Mononuclear cell (primary cell): ENCODE data around the gene TNNI3K. TPM values are rescaled to one million over a fixed set of nuclear protein-coding genes. Genes with fewer than 3 reads are reported as not detected.

Experiments used
- H3K27me3 ChIP-seq: 2 replicates; pipeline ENCODE4 v1.6.0; 2011; ENCODE audit warnings: low read length, control low read depth; ENCODE audit not compliant: insufficient read depth
- H3K4me1 ChIP-seq: 2 replicates; pipeline ENCODE4 v1.5.1; 2011; ENCODE audit warnings: mild to moderate bottlenecking, low read length, control low read depth; ENCODE audit not compliant: insufficient read depth
- H3K4me3 ChIP-seq: 2 replicates; pipeline ENCODE4 v1.5.1; 2011; ENCODE audit warnings: mild to moderate bottlenecking, low read length, moderate library complexity
- H3K9me3 ChIP-seq: 2 replicates; pipeline ENCODE4 v1.5.1; 2011; ENCODE audit warnings: low read depth, mild to moderate bottlenecking, control low read depth, low read length
- total RNA-seq: library from RNA; depleted of rRNA; stranded (reverse); fragments of >200 nt; gene quantifications from one replicate; pipeline ENCODE4 v1.2.3, GENCODE V29; 2012

Gene TNNI3K
- total RNA-seq, 1 donor = 0.94 TPM

GRCh38 chr1:74504933-74505512 lies 269.8 kb downstream of the TNNI3K start:
- no peaks in the 10 kb centered on the region for H3K9me3 ChIP-seq
- no peaks in the 10 kb centered on the region for H3K4me1 ChIP-seq
- H3K27me3 ChIP-seq = no peaks in the 10 kb centered on the region
- no peak overlapping the region for H3K4me3 ChIP-seq

- Histone ChIP-seq H3K27me3 (no peaks in the 10 kb centered on the region), H3K9me3 (no peaks in the 10 kb centered on the region), H3K4me3 (no peak overlapping the region), H3K4me1 (no peaks in the 10 kb centered on the region)
These were observed 270.9 kb downstream of the TNNI3K start for GRCh38 chr1:74505928-74506710.

GRCh38 chr1:74508449-74508848 lies 273.3 kb downstream of the TNNI3K start:
- no peaks in the 10 kb centered on the region for H3K4me1 ChIP-seq
- H3K27me3 ChIP-seq = no peaks in the 10 kb centered on the region
- H3K4me3 ChIP-seq = no peak overlapping the region
- H3K9me3 ChIP-seq = no peaks in the 10 kb centered on the region

GRCh38 chr1:74512170-74512915 lies 277.2 kb downstream of the TNNI3K start, which contains the start of gene LRRC53:
TSS of gene LRRC53 (minus strand) at chr1:74512611. CDS start at chr1:74483349, 29,262 bp downstream.
- H3K27me3 ChIP-seq = no peaks in the 10 kb centered on the region
- H3K4me1 ChIP-seq = no peaks in the 10 kb centered on the region
- no peak within 1 kb of the TSS for H3K4me3 ChIP-seq
- H3K9me3 ChIP-seq = no peaks in the 10 kb centered on the region

- Histone ChIP-seq H3K4me1 (no peaks in the 10 kb centered on the region), H3K27me3 (no peaks in the 10 kb centered on the region), H3K9me3 (no peaks in the 10 kb centered on the region), H3K4me3 (no peak overlapping the region)
These were observed 278.5 kb downstream of the TNNI3K start for GRCh38 chr1:74513411-74514300.

GRCh38 chr1:74517599-74518051 lies 282.4 kb downstream of the TNNI3K start:
- no peak overlapping the region for H3K4me3 ChIP-seq
- no peaks in the 10 kb centered on the region for H3K9me3 ChIP-seq
- H3K4me1 ChIP-seq = no peaks in the 10 kb centered on the region
- no peaks in the 10 kb centered on the region for H3K27me3 ChIP-seq

- Histone ChIP-seq H3K4me3 (no peak overlapping the region), H3K27me3 (no peaks in the 10 kb centered on the region), H3K4me1 (no peaks in the 10 kb centered on the region), H3K9me3 (no peaks in the 10 kb centered on the region)
These were observed 287.0 kb downstream of the TNNI3K start for GRCh38 chr1:74522148-74522547.

- H3K4me3 ChIP-seq = no peak overlapping the region
- no peaks in the 10 kb centered on the region for H3K4me1 ChIP-seq
- no peaks in the 10 kb centered on the region for H3K9me3 ChIP-seq
- no peaks in the 10 kb centered on the region for H3K27me3 ChIP-seq
These were observed 288.8 kb downstream of the TNNI3K start for GRCh38 chr1:74523873-74524480.

- Histone ChIP-seq H3K4me3 (no peak overlapping the region), H3K9me3 (no peaks in the 10 kb centered on the region), H3K27me3 (no peaks in the 10 kb centered on the region), H3K4me1 (no peaks in the 10 kb centered on the region)
These were observed 291.5 kb downstream of the TNNI3K start for GRCh38 chr1:74526708-74527107.

GRCh38 chr1:74528123-74528522 lies 292.9 kb downstream of the TNNI3K start:
- H3K27me3 ChIP-seq = no peaks in the 10 kb centered on the region
- no peaks in the 10 kb centered on the region for H3K9me3 ChIP-seq
- H3K4me1 ChIP-seq = no peaks in the 10 kb centered on the region
- no peak overlapping the region for H3K4me3 ChIP-seq

GRCh38 chr1:74530892-74531291 lies 295.7 kb downstream of the TNNI3K start:
- Histone ChIP-seq H3K4me3 (no peak overlapping the region), H3K4me1 (no peaks in the 10 kb centered on the region), H3K9me3 (no peaks in the 10 kb centered on the region), H3K27me3 (no peaks in the 10 kb centered on the region)

- no peaks in the 10 kb centered on the region for H3K27me3 ChIP-seq
- H3K9me3 ChIP-seq = no peaks in the 10 kb centered on the region
- H3K4me3 ChIP-seq = no peak overlapping the region
- H3K4me1 ChIP-seq = no peaks in the 10 kb centered on the region
These were observed 296.6 kb downstream of the TNNI3K start for GRCh38 chr1:74531796-74532195.

GRCh38 chr1:74534241-74534640 lies 299.1 kb downstream of the TNNI3K start:
- no peaks in the 10 kb centered on the region for H3K9me3 ChIP-seq
- H3K4me1 ChIP-seq = no peaks in the 10 kb centered on the region
- no peak overlapping the region for H3K4me3 ChIP-seq
- H3K27me3 ChIP-seq = no peaks in the 10 kb centered on the region

GRCh38 chr1:74545821-74546220 lies 310.6 kb downstream of the TNNI3K start:
- H3K9me3 ChIP-seq = no peaks in the 10 kb centered on the region
- no peaks in the 10 kb centered on the region for H3K27me3 ChIP-seq
- no peak overlapping the region for H3K4me3 ChIP-seq
- H3K4me1 ChIP-seq = no peaks in the 10 kb centered on the region
